Neural progenitor cell (in vitro differentiated cells): Measurements from ENCODE around the gene MAP7D2. TPM values are rescaled to one million over a fixed set of nuclear protein-coding genes. Genes with fewer than 3 reads are reported as not detected.
A peak's percentile ranks its signal among the peaks of the same experiment; 100 is the strongest.

Source experiments
- DNase-seq: peaks from one replicate; pipeline ENCODE4 v3.0.0-alpha.2; 2016; ENCODE audit warnings: low spot score
- H2AFZ ChIP-seq: fragments of 200-600 bp; sonication (generic); replicated peaks from 2 replicates; pipeline ENCODE4 v1.6.1; 2016; ENCODE audit warnings: antibody characterized with exemption
- H3F3A ChIP-seq: fragments of 200-600 bp; sonication (generic); 2 replicates; pipeline ENCODE4 v1.6.1; 2016; ENCODE audit warnings: antibody characterized with exemption, low read depth
- H3K27ac ChIP-seq: fragments of 200-600 bp; sonication (generic); 2 replicates; pipeline ENCODE4 v1.5.1; 2016; ENCODE audit warnings: mild to moderate bottlenecking
- H3K27me3 ChIP-seq: fragments of 200-600 bp; sonication (generic); 2 replicates; pipeline ENCODE4 v1.6.1; 2016; ENCODE audit warnings: mild to moderate bottlenecking, moderate library complexity
- H3K36me3 ChIP-seq: fragments of 200-600 bp; sonication (generic); 2 replicates; pipeline ENCODE4 v1.5.1; 2016
- H3K4me1 ChIP-seq: fragments of 200-600 bp; sonication (generic); 2 replicates; pipeline ENCODE4 v1.6.1; 2016; ENCODE audit warnings: mixed run types
- H3K4me2 ChIP-seq: fragments of 200-600 bp; sonication (generic); 2 replicates; pipeline ENCODE4 v1.6.1; 2016
- H3K4me3 ChIP-seq: fragments of 200-600 bp; sonication (generic); 2 replicates; pipeline ENCODE4 v1.5.1; 2016
- H3K79me2 ChIP-seq: fragments of 200-600 bp; sonication (generic); 2 replicates; pipeline ENCODE4 v1.6.1; 2016; ENCODE audit warnings: low read depth
- H3K9ac ChIP-seq: fragments of 200-600 bp; sonication (generic); 2 replicates; pipeline ENCODE4 v1.6.1; 2016
- H3K9me3 ChIP-seq: fragments of 200-600 bp; sonication (generic); 2 replicates; pipeline ENCODE4 v1.5.1; 2016; ENCODE audit warnings: low read depth
- H4K20me1 ChIP-seq: fragments of 200-600 bp; sonication (generic); 2 replicates; pipeline ENCODE4 v1.6.1; 2016; ENCODE audit warnings: low read depth
- H3K27ac Mint-ChIP-seq: 3 replicates; pipeline ENCODE4 v1.8.0; 2021; ENCODE audit warnings: mixed read lengths
- H3K27me3 Mint-ChIP-seq: 2 replicates; pipeline ENCODE4 v1.8.0; 2022; ENCODE audit warnings: low read depth, mild to moderate bottlenecking, inconsistent platforms, moderate library complexity, mixed read lengths; ENCODE audit not compliant: insufficient read depth
- H3K36me3 Mint-ChIP-seq: 3 replicates; pipeline ENCODE4 v1.8.0; 2021; ENCODE audit warnings: mixed read lengths
- H3K4me1 Mint-ChIP-seq: 3 replicates; pipeline ENCODE4 v1.8.0; 2021; ENCODE audit warnings: mixed read lengths
- H3K4me3 Mint-ChIP-seq: 3 replicates; pipeline ENCODE4 v1.8.0; 2021; ENCODE audit warnings: mild to moderate bottlenecking, moderate library complexity, mixed read lengths
- H3K9me3 Mint-ChIP-seq: 3 replicates; pipeline ENCODE4 v1.8.0; 2020; ENCODE audit warnings: mixed read lengths
- CTCF ChIP-seq: fragments of 200-600 bp; sonication (generic); IDR thresholded peaks from 2 replicates; pipeline ENCODE4 v1.5.1; 2017; ENCODE audit warnings: antibody characterized with exemption, mild to moderate bottlenecking
- EZH2 ChIP-seq: fragments of 200-600 bp; sonication (generic); IDR thresholded peaks from 2 replicates; pipeline ENCODE4 v1.6.1; 2017; ENCODE audit warnings: antibody characterized with exemption, mild to moderate bottlenecking, moderate library complexity
- EZH2phosphoT487 ChIP-seq: fragments of 200-600 bp; sonication (generic); IDR thresholded peaks from 2 replicates; pipeline ENCODE4 v1.6.1; 2017; ENCODE audit warnings: antibody characterized with exemption
- total RNA-seq: library from RNA; depleted of rRNA; stranded (reverse); fragments of >200 nt; gene quantifications from 2 replicates; pipeline ENCODE4 v1.2.3, GENCODE V29; 2015; ENCODE audit warnings: low replicate concordance

MAP7D2 gene
- total RNA-seq, 1 donor from 2014 or later, result 2.6 TPM

GRCh38 chrX:20063716-20064351, 52.9 kb downstream of the MAP7D2 start:
- TF ChIP-seq CTCF (peak; percentile 35), EZH2phosphoT487 (no peak)
- no peaks in the 10 kb centered on the region for H3K9me3 ChIP-seq
- no peak overlapping the region for H3K4me2 ChIP-seq
- H3K27me3 ChIP-seq, result no peaks in the 10 kb centered on the region
- no peaks in the 10 kb centered on the region for H3K79me2 ChIP-seq
- no peaks in the 10 kb centered on the region for H4K20me1 ChIP-seq
- no peak for DNase-seq
- no peaks in the 10 kb centered on the region for H3F3A ChIP-seq
- no peaks in the 10 kb centered on the region for H3K36me3 Mint-ChIP-seq
- H2AFZ ChIP-seq, result no peak overlapping the region
- peaks cover 7% of the 10 kb centered on the region for H3K27me3 Mint-ChIP-seq
- H3K36me3 ChIP-seq, result no peaks in the 10 kb centered on the region
- peaks cover 2% of the 10 kb centered on the region for H3K9me3 Mint-ChIP-seq
- no peak overlapping the region for H3K4me3 Mint-ChIP-seq
- H3K4me1 ChIP-seq, result no peaks in the 10 kb centered on the region
- no peak overlapping the region for H3K27ac ChIP-seq
- H3K4me3 ChIP-seq, result no peak overlapping the region
- no peak overlapping the region for H3K27ac Mint-ChIP-seq
- no peak overlapping the region for H3K9ac ChIP-seq
- peaks cover 10% of the 10 kb centered on the region for H3K4me1 Mint-ChIP-seq

GRCh38 chrX:20063153-20063552, 53.6 kb downstream of the MAP7D2 start:
- Mint-ChIP-seq H3K27me3 (peaks cover 6% of the 10 kb centered on the region), H3K4me3 (no peak overlapping the region), H3K9me3 (peaks cover 2% of the 10 kb centered on the region), H3K27ac (no peak overlapping the region), H3K4me1 (peaks cover 7% of the 10 kb centered on the region), H3K36me3 (no peaks in the 10 kb centered on the region)
- no peaks in the 10 kb centered on the region for H3K79me2 ChIP-seq
- no peaks in the 10 kb centered on the region for H3K36me3 ChIP-seq
- H3F3A ChIP-seq, result no peaks in the 10 kb centered on the region
- no peak overlapping the region for H3K27ac ChIP-seq
- no peak overlapping the region for H3K4me3 ChIP-seq
- H3K9me3 ChIP-seq, result no peaks in the 10 kb centered on the region
- H3K9ac ChIP-seq, result no peak overlapping the region
- TF ChIP-seq EZH2phosphoT487 (no peak), CTCF (no peak)
- H3K4me2 ChIP-seq, result no peak overlapping the region
- no peak for DNase-seq
- H4K20me1 ChIP-seq, result no peaks in the 10 kb centered on the region
- no peaks in the 10 kb centered on the region for H3K4me1 ChIP-seq
- H3K27me3 ChIP-seq, result no peaks in the 10 kb centered on the region
- H2AFZ ChIP-seq, result no peak overlapping the region

- Histone ChIP-seq H3K27me3 (no peaks in the 10 kb centered on the region), H3K36me3 (no peaks in the 10 kb centered on the region), H3K79me2 (no peaks in the 10 kb centered on the region), H3F3A (no peaks in the 10 kb centered on the region), H2AFZ (no peak overlapping the region), H4K20me1 (no peaks in the 10 kb centered on the region), H3K9ac (no peak overlapping the region), H3K4me2 (no peak overlapping the region), H3K9me3 (no peaks in the 10 kb centered on the region), H3K4me1 (no peaks in the 10 kb centered on the region), H3K27ac (no peak overlapping the region), H3K4me3 (no peak overlapping the region)
- DNase-seq, result no peak
- TF ChIP-seq EZH2phosphoT487, result no peak
- no peak for TF ChIP-seq CTCF
- TF ChIP-seq EZH2, result no peak
- no peak overlapping the region for H3K27ac Mint-ChIP-seq
- H3K9me3 Mint-ChIP-seq, result peaks cover 2% of the 10 kb centered on the region
- no peak overlapping the region for H3K4me3 Mint-ChIP-seq
- H3K36me3 Mint-ChIP-seq, result no peaks in the 10 kb centered on the region
- peaks cover 6% of the 10 kb centered on the region for H3K27me3 Mint-ChIP-seq
- no peaks in the 10 kb centered on the region for H3K4me1 Mint-ChIP-seq
These were observed 54.9 kb downstream of the MAP7D2 start for GRCh38 chrX:20061855-20062254.
